Naive B cell (primary cell): ENCODE data around the gene KIRREL3. TPM values are rescaled to one million over a fixed set of nuclear protein-coding genes. Genes with fewer than 3 reads are reported as not detected.

ENCODE experiments used
- ATAC-seq, 2 donors: fragments of 150-1000 bp; cut with Tn5 transposase; 2 replicates each; pipeline ENCODE4 v1.10.0; 2021; ENCODE audit warnings: low read depth in 2 of 2, mild to moderate bottlenecking in 2 of 2, moderate library complexity in 2 of 2
- DNase-seq: peaks from one replicate; pipeline ENCODE4 v3.0.0; 2022
- H3K27ac Mint-ChIP-seq, 6 donors: one replicate each; pipeline ENCODE4 v1.8.0; 2020 to 2022; ENCODE audit warnings: mild to moderate bottlenecking in 6 of 6, mixed read lengths in 6 of 6, moderate library complexity in 5 of 6, inconsistent platforms in 2 of 6
- H3K27me3 Mint-ChIP-seq, 3 donors: one replicate each; pipeline ENCODE4 v1.8.0; 2021 to 2022; ENCODE audit warnings: mixed read lengths in 3 of 3, mild to moderate bottlenecking in 1 of 3
- H3K36me3 Mint-ChIP-seq, 2 donors: one replicate each; pipeline ENCODE4 v1.8.0; 2020 to 2022; ENCODE audit warnings: mixed read lengths in 2 of 2, inconsistent platforms in 1 of 2, mild to moderate bottlenecking in 1 of 2
- H3K4me1 Mint-ChIP-seq, 3 donors: one replicate each; pipeline ENCODE4 v1.8.0; 2020 to 2022; ENCODE audit warnings: mixed read lengths in 3 of 3, inconsistent platforms in 1 of 3, mild to moderate bottlenecking in 1 of 3, moderate library complexity in 1 of 3
- H3K4me3 Mint-ChIP-seq, 8 donors: one replicate each; pipeline ENCODE4 v1.8.0; 2020 to 2022; ENCODE audit warnings: mild to moderate bottlenecking in 8 of 8, mixed read lengths in 8 of 8, moderate library complexity in 8 of 8, inconsistent platforms in 2 of 8
- H3K9me3 Mint-ChIP-seq, 7 donors: one replicate each; pipeline ENCODE4 v1.8.0; 2020 to 2022; ENCODE audit warnings: mixed read lengths in 7 of 7, mild to moderate bottlenecking in 5 of 7, inconsistent platforms in 2 of 7, moderate library complexity in 1 of 7
- polyA plus RNA-seq, 6 donors: library from polyadenylated mRNA; unstranded; fragments of 300-500 nt; fragmentation: Illumina TruSeq; gene quantifications; one replicate each; pipeline ENCODE4 v1.2.3, GENCODE V29; 2021; ENCODE audit warnings: low read depth in 6 of 6

The KIRREL3 gene
- polyA plus RNA-seq, 6 donors from 2014 or later = not detected

- ATAC-seq (no peak), DNase-seq (no peak)
- no peaks in the 10 kb centered on the region for H3K36me3 Mint-ChIP-seq
- H3K9me3 Mint-ChIP-seq = peaks cover 0 to 17% (median 3%) of the 10 kb centered on the region in 7 donors
- no peak overlapping the region for H3K27ac Mint-ChIP-seq
- H3K4me3 Mint-ChIP-seq = no peak overlapping the region
- peaks cover 18 to 46% (median 41%) of the 10 kb centered on the region in 3 donors for H3K27me3 Mint-ChIP-seq
- peaks cover 0 to 3% (median 0%) of the 10 kb centered on the region in 3 donors for H3K4me1 Mint-ChIP-seq
Measured at GRCh38 chr11:126601550-126602215, 398.9 kb downstream of the KIRREL3 start.

- peaks cover 0 to 3% (median 0%) of the 10 kb centered on the region in 3 donors for H3K4me1 Mint-ChIP-seq
- H3K4me3 Mint-ChIP-seq = peak overlapping the region in 1 of 8 donors; percentile 22
- peaks cover 0 to 17% (median 4%) of the 10 kb centered on the region in 7 donors for H3K9me3 Mint-ChIP-seq
- DNase-seq (no peak), ATAC-seq (no peak)
- H3K27ac Mint-ChIP-seq = no peak overlapping the region
- no peaks in the 10 kb centered on the region for H3K36me3 Mint-ChIP-seq
- H3K27me3 Mint-ChIP-seq = peaks cover 18 to 41% (median 40%) of the 10 kb centered on the region in 3 donors
Measured at GRCh38 chr11:126601136-126601535, 399.4 kb downstream of the KIRREL3 start.

GRCh38 chr11:126599217-126599897 lies 401.2 kb downstream of the KIRREL3 start:
- H3K4me3 Mint-ChIP-seq = no peak overlapping the region
- DNase-seq = no peak
- no peak for ATAC-seq
- H3K4me1 Mint-ChIP-seq = peaks cover 0 to 3% (median 0%) of the 10 kb centered on the region in 3 donors
- no peak overlapping the region for H3K27ac Mint-ChIP-seq
- no peaks in the 10 kb centered on the region for H3K36me3 Mint-ChIP-seq
- peaks cover 18 to 29% (median 28%) of the 10 kb centered on the region in 3 donors for H3K27me3 Mint-ChIP-seq
- H3K9me3 Mint-ChIP-seq = peaks cover 0 to 17% (median 4%) of the 10 kb centered on the region in 7 donors

GRCh38 chr11:126598344-126599216 lies 402.0 kb downstream of the KIRREL3 start:
- H3K36me3 Mint-ChIP-seq = no peaks in the 10 kb centered on the region
- no peak overlapping the region for H3K4me3 Mint-ChIP-seq
- no peaks in the 10 kb centered on the region for H3K4me1 Mint-ChIP-seq
- no peak for DNase-seq
- ATAC-seq = no peak
- peaks cover 13 to 22% (median 22%) of the 10 kb centered on the region in 3 donors for H3K27me3 Mint-ChIP-seq
- peaks cover 0 to 17% (median 4%) of the 10 kb centered on the region in 7 donors for H3K9me3 Mint-ChIP-seq
- H3K27ac Mint-ChIP-seq = no peak overlapping the region

GRCh38 chr11:126597041-126597440 lies 403.5 kb downstream of the KIRREL3 start:
- no peaks in the 10 kb centered on the region for H3K4me1 Mint-ChIP-seq

GRCh38 chr11:126596474-126596873 lies 404.1 kb downstream of the KIRREL3 start:
- no peak overlapping the region for H3K4me3 Mint-ChIP-seq
- H3K27ac Mint-ChIP-seq = peak overlapping the region in 1 of 6 donors; percentile 39
- DNase-seq (no peak), ATAC-seq (no peak)
- no peaks in the 10 kb centered on the region for H3K4me1 Mint-ChIP-seq
- H3K9me3 Mint-ChIP-seq = peaks cover 0 to 17% (median 4%) of the 10 kb centered on the region in 7 donors
- H3K36me3 Mint-ChIP-seq = no peaks in the 10 kb centered on the region
- H3K27me3 Mint-ChIP-seq = peaks cover 9 to 15% (median 10%) of the 10 kb centered on the region in 3 donors

More at GRCh38 chr11:126597041-126597440, 403.5 kb downstream of the KIRREL3 start:
- Mint-ChIP-seq H3K4me3 (no peak overlapping the region), H3K27ac (no peak overlapping the region), H3K36me3 (no peaks in the 10 kb centered on the region), H3K27me3 (peaks cover 13 to 15% (median 14%) of the 10 kb centered on the region in 3 donors), H3K9me3 (peaks cover 0 to 17% (median 4%) of the 10 kb centered on the region in 7 donors)
- ATAC-seq (no peak), DNase-seq (no peak)

- ATAC-seq = no peak
- no peaks in the 10 kb centered on the region for H3K4me1 Mint-ChIP-seq
- no peak overlapping the region for H3K27ac Mint-ChIP-seq
- H3K27me3 Mint-ChIP-seq = peaks cover 0 to 10% (median 3%) of the 10 kb centered on the region in 3 donors
- peaks cover 0 to 17% (median 4%) of the 10 kb centered on the region in 7 donors for H3K9me3 Mint-ChIP-seq
- no peaks in the 10 kb centered on the region for H3K36me3 Mint-ChIP-seq
- DNase-seq = no peak
- H3K4me3 Mint-ChIP-seq = no peak overlapping the region
Measured at GRCh38 chr11:126595560-126595959, 405.0 kb downstream of the KIRREL3 start.

GRCh38 chr11:126594921-126595367 lies 405.6 kb downstream of the KIRREL3 start:
- Mint-ChIP-seq H3K9me3 (peaks cover 0 to 17% (median 4%) of the 10 kb centered on the region in 7 donors), H3K36me3 (no peaks in the 10 kb centered on the region), H3K4me3 (peak overlapping the region in 1 of 8 donors; percentile 22), H3K27ac (no peak overlapping the region), H3K4me1 (no peaks in the 10 kb centered on the region), H3K27me3 (peaks cover 0 to 7% (median 0%) of the 10 kb centered on the region in 3 donors)
- ATAC-seq (no peak), DNase-seq (no peak)

GRCh38 chr11:126592496-126593410 lies 407.8 kb downstream of the KIRREL3 start:
- DNase-seq = no peak
- no peak for ATAC-seq
- no peak overlapping the region for H3K27ac Mint-ChIP-seq
- H3K4me3 Mint-ChIP-seq = no peak overlapping the region
- H3K4me1 Mint-ChIP-seq = no peaks in the 10 kb centered on the region
- peaks cover 0 to 1% (median 0%) of the 10 kb centered on the region in 7 donors for H3K9me3 Mint-ChIP-seq
- H3K36me3 Mint-ChIP-seq = no peaks in the 10 kb centered on the region
- H3K27me3 Mint-ChIP-seq = no peaks in the 10 kb centered on the region

GRCh38 chr11:126591966-126592489 lies 408.5 kb downstream of the KIRREL3 start:
- ATAC-seq (no peak), DNase-seq (no peak)
- H3K27ac Mint-ChIP-seq = no peak overlapping the region
- H3K4me3 Mint-ChIP-seq = no peak overlapping the region
- H3K27me3 Mint-ChIP-seq = no peaks in the 10 kb centered on the region
- no peaks in the 10 kb centered on the region for H3K4me1 Mint-ChIP-seq
- H3K36me3 Mint-ChIP-seq = no peaks in the 10 kb centered on the region
- H3K9me3 Mint-ChIP-seq = peaks cover 0 to 1% (median 0%) of the 10 kb centered on the region in 7 donors

GRCh38 chr11:126589492-126589803 lies 411.1 kb downstream of the KIRREL3 start:
- no peak overlapping the region for H3K27ac Mint-ChIP-seq
- no peak overlapping the region for H3K4me3 Mint-ChIP-seq
- DNase-seq (no peak), ATAC-seq (no peak)
- H3K36me3 Mint-ChIP-seq = no peaks in the 10 kb centered on the region
- no peaks in the 10 kb centered on the region for H3K4me1 Mint-ChIP-seq
- no peaks in the 10 kb centered on the region for H3K27me3 Mint-ChIP-seq
- H3K9me3 Mint-ChIP-seq = no peaks in the 10 kb centered on the region

- Mint-ChIP-seq H3K27me3 (no peaks in the 10 kb centered on the region), H3K4me3 (no peak overlapping the region), H3K9me3 (no peaks in the 10 kb centered on the region), H3K4me1 (no peaks in the 10 kb centered on the region), H3K27ac (no peak overlapping the region), H3K36me3 (no peaks in the 10 kb centered on the region)
- DNase-seq (no peak), ATAC-seq (no peak)
Measured at GRCh38 chr11:126588630-126589491, 411.7 kb downstream of the KIRREL3 start.
